Mammary epithelial cell (primary cell): ENCODE measurements around the gene B4GALNT4.

Experiments
- EZH2 ChIP-seq: IDR thresholded peaks from 2 replicates; pipeline ENCODE4 v1.6.1; 2012; ENCODE audit warnings: low read length, inconsistent platforms, borderline replicate concordance
- TF ChIP-seq, protein P1 (sequence below), 2 donors: IDR thresholded peaks in 1 of 2; conservative IDR thresholded peaks in 1 of 2; 2 replicates each; pipeline ENCODE4 v1.5.1; 2011 to 2012; ENCODE audit warnings: inconsistent platforms in 2 of 2, low read length in 2 of 2, mild to moderate bottlenecking in 2 of 2, control low read depth in 1 of 2, low read depth in 1 of 2; ENCODE audit not compliant: insufficient read depth in 1 of 2; ENCODE audit errors: extremely low read depth in 1 of 2

DNA sequence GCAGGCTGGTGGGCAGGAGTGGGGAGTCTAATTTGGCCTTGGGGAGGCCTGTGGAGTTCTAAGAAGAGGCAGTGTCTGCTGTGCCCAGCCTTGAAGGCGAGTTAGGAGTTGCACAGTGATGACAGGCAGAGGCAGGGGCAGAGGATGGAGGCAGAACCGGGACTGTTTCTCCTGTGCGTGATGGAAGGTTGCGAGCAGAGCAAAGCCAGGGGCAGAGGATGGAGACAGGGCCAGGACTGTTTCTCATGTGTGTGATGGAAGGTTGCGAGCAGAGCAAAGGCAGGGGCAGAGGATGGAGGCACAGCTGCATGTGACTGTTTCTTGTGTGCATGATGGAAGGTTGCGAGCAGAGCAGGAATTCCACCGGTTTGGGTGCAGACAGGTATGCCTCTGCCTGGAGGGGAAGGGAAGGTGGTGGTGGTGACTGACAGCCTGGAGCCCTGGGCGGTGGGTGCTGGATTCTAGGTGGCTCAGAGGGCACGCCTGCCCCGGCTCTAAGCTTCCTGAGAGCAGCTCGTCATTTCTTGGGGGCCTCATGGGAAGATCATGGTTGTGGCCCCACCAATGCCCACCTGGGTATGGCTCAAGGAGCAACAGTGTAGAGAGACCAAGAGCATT is 8.7 kb downstream of the B4GALNT4 start:
- TF ChIP-seq, protein P1, sequence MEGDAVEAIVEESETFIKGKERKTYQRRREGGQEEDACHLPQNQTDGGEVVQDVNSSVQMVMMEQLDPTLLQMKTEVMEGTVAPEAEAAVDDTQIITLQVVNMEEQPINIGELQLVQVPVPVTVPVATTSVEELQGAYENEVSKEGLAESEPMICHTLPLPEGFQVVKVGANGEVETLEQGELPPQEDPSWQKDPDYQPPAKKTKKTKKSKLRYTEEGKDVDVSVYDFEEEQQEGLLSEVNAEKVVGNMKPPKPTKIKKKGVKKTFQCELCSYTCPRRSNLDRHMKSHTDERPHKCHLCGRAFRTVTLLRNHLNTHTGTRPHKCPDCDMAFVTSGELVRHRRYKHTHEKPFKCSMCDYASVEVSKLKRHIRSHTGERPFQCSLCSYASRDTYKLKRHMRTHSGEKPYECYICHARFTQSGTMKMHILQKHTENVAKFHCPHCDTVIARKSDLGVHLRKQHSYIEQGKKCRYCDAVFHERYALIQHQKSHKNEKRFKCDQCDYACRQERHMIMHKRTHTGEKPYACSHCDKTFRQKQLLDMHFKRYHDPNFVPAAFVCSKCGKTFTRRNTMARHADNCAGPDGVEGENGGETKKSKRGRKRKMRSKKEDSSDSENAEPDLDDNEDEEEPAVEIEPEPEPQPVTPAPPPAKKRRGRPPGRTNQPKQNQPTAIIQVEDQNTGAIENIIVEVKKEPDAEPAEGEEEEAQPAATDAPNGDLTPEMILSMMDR (conservative IDR thresholded peaks at IDR 0.05 in 1 of 2, IDR thresholded peaks at IDR 0.05 in 1 of 2; ENCODE audit: extremely low read depth in 1 of 2, insufficient read depth in 1 of 2, low read depth in 1 of 2, low read length in 2 of 2), result no peak
- no peak for TF ChIP-seq EZH2
